Embryonic facial prominence (tissue), 1 donor: ENCODE measurements around the gene NME7.
"Not testable (repeated sequence)": the region's sequence is repeated elsewhere in the genome, so short reads cannot be mapped to it uniquely, and the experiment has no call there.

Experiments
- DNase-seq: peaks from one replicate; pipeline ENCODE4 v3.0.0-alpha.2; 2016; ENCODE audit errors: extremely low spot score

The NME7 gene, protein sequence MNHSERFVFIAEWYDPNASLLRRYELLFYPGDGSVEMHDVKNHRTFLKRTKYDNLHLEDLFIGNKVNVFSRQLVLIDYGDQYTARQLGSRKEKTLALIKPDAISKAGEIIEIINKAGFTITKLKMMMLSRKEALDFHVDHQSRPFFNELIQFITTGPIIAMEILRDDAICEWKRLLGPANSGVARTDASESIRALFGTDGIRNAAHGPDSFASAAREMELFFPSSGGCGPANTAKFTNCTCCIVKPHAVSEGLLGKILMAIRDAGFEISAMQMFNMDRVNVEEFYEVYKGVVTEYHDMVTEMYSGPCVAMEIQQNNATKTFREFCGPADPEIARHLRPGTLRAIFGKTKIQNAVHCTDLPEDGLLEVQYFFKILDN

DNA sequence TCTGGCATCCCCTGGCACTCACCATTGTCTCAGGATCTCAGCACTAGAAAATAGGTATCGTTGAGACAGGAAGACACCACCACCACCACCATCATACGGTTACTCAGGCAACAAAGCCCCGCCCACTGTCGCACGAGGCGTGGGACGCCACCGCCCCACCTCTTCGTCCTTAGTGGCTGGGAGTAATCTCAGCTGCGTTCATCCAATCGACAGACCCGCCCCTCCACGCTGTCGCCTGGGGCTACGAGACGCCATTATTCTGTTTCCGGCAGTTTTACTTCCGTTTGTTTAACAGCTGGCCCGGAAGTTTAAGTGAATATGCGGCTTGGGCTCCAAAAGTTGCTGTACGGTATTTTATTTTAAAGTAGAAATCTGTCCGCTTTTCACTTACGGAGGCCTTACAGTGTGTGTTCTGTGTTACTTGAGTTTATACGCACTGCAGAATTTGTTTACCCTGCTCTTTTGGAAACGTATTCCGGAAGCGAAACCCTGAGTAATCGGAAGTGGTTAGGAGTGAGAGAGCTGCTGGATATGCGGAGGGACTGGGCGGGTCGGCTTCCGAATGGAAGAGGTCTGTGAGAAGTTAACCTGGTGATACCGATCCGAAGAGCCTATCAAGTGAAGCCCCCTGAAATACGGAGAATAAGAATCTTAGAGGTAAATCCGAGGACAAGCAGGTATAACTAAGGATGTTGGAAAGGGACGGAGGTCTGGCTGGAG, at the start of gene NME7, which contains the start of gene BLZF1:
TSS of gene NME7 (minus strand) at position 112 of the 720 bp plus-strand sequence. CDS start at position 25, 87 bp downstream.
TSS of gene BLZF1 (plus strand) at position 510 of the 720 bp plus-strand sequence. CDS start 1,328 bp downstream, outside the sequence.
- peak; percentile 96 for DNase-seq

DNA sequence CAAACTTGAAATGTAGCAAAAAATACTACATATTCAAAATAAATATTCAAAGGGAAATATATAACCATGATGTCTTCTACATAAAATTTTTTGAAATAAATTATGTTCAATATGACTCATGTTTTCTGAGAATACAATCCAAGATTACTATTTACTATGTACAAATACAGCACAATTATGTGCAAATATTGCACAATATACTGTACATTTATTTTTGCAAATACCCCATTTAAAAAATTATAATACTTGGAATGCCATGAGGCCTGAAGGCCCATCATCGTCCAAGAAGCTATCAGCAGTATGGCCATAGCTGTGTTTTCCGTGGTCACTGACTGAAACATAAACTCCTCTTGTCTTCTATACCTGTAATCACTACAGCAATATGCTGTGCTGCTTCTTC, 47.4 kb upstream of the NME7 start:
- no peak for DNase-seq

DNA sequence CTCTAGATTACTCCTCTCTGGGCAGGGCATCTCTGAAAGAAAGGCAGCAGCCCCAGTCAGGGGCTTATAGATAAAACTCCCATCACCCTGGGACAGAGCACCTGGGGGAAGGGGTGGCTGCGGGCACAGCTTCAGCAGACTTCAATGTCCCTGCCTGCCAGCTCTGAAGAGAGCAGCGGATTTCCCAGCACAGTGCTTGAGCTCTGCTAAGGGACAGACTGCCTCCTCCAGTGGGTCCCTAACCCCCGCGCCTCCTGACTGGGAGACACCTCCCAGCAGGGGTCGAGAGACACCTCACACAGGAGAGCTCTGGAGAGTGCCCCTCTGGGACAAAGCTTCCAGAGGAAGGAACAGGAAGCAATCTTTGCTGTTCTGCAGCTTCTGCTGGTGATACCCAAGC, 40.7 kb upstream of the NME7 start:
- DNase-seq, result not testable (repeated sequence)

DNA sequence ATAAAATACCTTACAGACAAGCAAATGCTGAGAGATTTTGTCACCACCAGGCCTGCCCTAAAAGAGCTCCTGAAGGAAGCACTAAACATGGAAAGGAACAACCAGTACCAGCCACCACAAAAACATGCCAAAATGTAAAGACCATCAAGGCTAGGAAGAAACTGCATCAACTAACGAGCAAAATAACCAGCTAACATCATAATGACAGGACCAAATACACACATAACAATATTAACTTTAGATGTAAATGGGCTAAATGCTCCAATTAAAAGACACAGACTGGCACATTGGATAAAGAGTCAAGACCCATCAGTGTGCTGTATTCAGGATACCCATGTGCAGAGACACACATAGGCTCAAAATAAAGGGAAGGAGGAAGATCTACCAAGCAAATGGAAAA, 35.0 kb upstream of the NME7 start:
- DNase-seq, result not testable (repeated sequence)

DNA sequence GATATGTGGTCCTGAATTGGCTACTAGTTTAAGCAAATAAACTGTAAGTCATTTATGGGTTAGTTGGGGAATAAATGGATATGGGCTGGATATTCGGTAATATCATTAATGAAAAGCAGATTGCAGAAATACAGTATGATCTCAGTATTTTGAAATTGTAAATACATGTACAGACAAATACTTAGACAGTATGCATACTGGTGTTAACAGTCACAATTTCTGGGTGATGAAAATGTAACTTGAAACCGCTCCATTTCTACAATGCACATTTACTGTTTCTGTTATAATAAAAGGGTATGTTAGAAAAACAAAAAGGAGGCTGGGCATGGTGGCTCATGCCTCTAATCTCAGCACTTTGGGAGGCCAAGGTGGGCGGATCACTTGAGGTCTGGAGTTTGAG, 28.4 kb upstream of the NME7 start:
- no peak for DNase-seq

DNA sequence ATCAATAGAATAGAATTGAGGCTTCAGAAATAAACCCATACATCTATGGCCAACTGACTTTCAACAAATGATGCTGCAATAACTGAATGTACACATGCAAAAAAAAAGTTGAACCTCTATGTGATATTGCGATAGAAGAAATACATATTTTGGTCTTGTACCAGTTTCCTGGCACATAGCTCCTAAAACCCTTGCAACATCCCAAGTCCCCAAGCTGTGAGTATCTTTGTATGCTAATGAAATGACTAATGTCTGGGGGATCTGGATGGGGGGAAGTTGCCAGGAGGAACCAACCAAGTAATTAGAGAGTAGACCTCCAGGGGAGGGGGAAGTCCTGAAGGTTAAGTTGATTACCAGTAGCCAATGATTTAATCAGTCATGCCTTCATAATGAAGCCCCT, 24.8 kb upstream of the NME7 start:
- no peak for DNase-seq

DNA sequence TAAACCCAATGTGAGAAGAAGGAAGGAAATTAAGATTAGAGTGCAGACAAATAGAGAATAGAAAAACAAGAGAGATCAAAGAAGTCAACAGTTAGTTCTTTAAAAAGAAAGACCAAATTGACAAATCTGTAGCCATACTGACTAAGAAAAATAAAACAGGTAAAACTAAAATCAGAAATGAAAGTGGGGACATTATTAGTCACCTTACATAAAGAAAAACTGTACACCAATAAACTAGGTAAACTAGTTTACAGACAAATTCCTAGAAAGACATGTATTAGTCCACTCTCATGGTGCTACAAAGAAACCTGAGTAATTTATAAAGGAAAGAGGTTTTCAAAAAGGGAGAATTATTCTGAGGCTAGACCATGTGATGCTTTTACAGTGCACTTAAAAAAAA, 22.7 kb upstream of the NME7 start:
- no peak for DNase-seq

DNA sequence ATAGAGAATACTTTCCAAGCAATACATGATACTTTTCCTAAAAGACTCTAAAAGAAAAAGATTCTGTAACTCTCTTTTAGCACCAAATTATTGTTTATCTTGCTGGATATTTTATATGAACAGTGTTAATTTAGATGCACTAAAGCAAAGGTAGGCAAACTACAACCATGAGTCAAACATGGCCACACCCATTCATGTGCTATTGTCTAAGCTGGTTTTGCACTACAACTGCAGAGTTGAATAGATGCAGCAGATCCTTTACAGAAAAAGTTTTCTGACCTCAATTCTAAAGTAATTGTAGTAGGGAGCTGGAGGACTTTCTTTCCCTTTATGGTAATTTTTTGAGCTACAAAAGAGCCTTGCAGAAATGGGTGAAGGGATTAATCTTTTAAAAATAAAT, 19.8 kb upstream of the NME7 start:
- DNase-seq, result no peak

DNA sequence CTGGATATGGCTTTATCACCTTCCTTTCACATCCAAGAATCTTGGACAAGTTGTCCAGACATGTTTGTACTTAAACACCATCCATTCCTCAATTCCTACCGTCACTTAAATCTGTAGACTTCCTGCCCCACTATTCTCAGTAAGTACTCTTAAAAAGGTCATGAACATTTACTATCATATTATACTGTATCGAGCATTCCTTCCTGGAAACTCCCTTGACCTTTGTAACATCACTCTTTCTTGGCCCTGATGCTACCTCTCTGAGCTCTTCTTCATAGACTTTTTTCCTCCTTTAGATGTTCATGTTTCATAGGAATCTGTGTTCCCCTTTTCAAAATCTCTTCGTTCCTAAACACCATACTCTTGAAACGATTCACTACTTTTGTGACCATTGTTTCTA, 15.9 kb upstream of the NME7 start:
- DNase-seq, result no peak

DNA sequence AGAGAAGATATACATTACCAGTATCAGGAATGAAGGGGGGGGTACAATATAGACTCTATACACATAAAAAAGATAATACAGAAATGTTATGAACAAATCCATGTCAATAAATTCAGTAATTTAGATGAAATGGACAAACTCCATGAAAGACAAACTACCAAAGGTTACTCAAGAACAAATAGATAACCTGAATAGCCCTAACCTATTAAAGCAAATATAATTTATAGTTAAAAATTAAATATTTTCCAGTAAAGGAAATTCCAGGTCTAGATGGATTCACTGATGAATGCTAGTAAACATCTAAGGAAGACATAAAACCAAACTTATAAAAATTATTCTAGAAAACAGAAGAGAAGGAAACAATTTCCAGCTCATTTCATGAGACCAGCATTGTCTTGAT, 13.6 kb upstream of the NME7 start:
- no peak for DNase-seq

DNA sequence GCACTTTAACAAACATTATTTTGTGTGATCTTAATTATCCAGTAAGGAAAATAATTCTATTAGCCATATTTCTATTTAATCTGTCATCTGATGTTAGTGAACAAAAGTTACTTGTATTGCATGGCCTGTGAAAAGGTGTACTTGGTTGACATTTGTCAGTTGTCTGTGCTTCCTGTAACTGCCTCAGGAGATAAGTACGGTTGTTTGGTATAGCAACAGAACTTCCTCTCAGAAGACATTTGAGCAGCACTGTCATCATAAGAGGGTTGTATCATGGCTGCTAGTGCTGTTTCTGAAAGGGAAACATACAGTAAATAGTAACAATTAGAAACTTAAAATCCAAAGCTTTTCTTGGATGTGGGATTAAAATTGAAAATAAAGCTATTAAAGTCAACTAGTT, 3.8 kb upstream of the NME7 start:
- DNase-seq, result no peak

DNA sequence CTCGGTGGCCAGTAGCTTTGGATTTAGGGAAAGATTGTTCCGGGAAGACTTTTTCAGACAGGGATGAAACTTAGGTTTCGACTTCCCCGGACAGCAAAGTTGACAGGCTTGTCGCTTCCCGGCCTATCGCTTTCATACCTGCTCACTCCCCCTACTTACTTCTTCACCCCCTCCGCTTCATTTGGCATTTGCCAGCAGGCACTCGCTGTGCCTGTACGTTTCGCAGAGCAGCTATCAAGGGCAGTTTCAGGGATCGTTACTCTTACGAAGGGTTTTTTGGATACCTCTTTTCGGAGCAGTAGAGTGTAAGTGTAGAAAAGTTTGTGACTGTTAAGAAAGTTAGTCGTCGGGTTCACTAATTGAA, 791 bp upstream of the NME7 start:
- no peak for DNase-seq

DNA sequence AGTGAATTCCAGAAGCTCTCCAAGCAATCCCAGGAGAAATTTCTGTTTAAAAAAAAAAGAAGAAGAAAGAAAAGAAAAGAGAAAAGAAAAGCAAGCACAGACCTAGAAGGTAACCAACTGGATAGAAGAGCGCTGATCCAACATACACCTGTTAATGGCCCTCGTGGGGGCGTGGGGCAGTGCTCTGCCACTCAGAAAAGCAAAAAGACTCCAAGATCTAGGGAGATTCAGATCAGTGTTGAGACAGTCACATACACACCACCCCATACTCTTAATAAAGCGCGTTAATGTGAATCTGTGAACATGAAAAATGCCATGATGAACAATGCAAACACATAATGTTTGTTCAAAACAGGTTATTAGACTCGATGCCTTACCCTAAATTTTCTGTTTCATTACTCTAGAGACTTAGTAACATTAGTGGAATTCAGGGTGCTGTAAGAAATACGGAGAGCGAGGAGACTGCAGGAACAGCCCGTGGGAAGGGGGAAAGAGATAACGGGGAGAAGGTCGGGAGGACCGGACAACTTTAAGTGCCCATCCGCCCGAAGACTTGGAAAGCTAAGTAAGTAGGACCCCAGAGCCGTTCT, 406 bp downstream of the NME7 start:
- DNase-seq, result no peak

DNA sequence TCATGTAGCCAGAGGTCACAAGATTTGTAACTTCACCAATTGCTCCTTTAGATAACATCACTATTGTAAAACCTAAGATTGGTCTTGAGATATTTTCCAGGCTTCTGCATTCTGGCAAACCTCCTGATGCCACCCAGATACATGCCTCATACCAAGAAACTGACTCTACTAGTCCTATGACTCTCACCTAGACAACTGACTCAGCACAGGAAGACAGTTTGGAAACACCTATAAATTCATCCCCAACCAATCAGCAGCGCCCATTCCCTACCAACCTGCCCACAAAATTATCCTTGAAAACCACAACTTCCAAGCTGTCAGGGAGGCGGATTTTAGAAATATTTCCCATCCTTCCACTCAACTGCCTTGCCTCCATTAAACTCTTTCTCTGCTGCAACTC, 2.6 kb downstream of the NME7 start:
- DNase-seq, result no peak

DNA sequence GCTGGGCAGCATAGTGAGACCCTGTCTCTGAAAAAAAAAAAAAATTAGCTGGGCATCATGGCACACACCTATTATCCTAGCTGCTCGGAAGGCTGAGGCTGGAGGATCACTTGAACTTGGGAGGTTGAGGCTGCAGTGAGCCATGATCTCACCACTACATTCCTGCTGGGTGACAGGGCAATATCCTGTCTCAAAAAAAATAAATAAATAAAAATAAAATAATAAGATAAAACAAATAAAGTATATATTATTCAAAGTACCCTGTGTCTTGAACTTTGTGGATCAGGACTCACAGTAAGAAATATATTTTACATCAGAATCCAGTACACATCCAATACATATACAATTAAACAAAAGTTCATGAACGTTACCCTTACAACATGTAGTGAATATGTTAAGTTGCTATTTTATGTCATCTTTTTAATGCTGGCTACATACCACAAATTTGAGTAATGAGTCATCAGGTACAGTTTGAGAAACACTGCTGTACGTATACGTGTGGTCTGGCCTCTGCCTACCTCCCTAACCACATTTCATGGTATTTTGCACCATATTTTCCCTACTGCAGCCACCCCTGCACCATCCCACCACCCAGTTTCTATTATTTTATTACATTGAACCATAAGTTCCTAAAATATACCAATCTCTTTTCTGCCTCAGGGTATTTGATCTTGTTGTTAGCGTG, 4.4 kb downstream of the NME7 start:
- DNase-seq, result no peak

DNA sequence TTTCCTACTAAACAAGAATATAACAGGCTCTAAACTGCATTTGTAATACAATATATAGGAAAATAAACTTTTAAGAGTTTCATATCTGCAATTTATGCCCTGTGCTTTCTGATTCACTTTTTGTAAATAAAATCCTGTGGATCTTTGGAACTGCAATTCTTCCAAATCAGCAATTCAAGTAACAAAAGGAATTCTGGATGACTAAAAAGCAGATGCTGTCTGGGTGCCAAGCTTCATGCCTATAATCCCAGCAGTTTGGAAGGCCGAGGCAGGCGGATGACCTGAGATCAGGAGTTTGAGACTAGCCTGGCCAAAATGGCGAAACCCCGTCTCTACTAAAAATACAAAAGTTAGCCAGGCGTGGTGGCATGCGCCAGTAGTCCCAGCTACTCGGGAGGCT, 6.3 kb downstream of the NME7 start:
- no peak for DNase-seq

DNA sequence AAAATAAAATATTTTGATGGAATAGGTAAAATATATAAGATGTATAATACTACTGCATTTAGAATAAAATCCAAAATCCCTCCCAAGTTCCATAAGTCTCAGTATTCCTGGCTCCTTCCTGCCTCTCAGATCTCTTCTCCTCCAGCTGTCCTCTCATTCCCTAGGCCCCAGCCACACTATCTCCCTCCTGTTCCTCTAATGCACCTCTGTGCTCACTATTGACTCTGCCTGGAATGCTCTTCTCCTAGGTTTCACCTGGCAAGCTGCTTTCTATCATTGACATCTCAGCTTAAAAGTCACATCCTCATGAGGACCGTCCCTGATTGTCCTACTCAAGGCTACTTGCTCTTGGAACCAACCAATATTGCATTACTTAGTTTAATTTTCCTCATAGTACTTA, 7.2 kb downstream of the NME7 start:
- no peak for DNase-seq

DNA sequence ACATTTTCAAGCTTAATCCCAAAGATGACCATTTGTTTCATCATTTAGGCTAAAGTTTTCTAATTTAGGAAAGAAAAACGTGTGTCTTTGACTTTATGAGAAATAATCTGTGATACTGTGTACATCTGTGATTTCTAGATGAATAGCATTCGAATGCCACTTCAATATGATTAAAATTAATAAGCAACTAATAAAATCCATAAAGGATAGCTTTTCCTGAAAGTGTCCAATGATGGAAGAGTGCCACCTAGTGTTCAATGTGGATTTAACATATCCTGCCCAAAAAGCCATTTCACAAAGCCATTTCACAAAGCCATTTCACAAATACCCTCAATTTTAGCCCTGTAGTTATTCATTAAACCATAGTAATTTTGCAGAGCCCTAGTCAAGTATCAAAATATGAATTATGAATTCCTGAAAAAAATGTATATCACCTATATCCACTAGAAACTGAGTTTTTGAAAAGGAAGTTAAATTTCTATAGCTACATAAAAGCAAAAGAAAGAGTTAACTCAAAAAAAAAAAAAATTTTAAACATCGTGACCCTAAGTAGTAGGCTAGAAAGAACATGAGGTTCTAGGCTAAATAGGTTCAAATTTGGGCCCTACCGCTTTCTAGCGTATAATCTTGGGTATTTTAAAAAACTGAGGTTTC, 19.1 kb downstream of the NME7 start:
- no peak for DNase-seq

DNA sequence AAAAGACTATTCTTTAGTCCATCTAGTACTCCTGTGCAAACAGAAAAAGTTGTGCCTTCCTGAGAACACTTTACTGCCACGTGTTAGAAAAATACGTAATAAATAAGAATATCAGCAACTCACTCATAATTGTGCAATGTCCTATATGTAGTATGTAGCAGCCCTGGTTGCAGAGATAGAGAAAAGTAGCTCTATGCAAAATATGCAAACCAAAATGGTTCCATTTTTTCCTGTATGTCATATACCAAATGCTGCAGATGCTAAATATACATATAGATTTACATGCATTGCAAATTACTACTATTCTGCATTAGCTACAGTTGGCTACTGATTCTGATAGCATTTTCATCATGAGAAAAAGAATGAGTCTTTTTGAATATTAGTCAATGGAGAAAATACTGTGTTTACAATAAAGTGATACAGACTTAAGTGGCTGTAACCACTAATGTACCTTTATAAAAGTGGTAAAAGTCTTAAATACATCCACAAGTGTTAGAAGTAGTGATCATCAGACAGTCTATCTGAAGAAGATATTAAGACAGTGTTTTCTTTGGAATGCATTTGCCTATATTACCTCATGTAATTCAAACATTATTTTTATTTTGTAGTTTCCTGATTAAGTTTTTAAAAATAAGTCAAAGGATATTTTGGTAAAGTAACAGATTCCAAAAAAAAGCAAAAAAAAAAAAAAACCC, 19.8 kb downstream of the NME7 start:
- no peak for DNase-seq

DNA sequence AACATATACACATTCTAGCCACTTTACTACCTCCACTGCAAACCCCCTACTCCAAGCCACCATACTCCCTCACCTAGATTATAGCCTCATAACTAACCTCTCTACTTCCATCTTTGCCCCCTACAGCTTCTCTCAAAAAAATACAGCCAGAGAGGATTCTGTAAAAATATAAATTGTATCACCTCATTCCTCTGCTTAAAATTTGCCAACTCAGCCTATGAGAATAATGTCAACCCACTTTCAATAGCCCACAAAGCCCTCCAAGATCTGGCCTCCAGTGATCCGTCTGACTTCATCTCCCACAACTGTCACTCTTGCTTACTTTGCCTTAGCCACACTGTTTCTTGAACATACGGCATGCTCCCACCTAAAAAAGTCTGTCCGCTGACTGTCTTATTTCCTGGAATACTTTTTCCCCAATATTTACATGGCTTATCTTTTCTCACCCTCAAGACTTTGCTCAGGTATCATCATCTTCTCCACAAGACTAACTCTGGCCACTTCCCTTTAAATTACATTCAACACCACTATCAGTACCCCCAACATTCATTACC, 21.5 kb downstream of the NME7 start:
- DNase-seq, result no peak

DNA sequence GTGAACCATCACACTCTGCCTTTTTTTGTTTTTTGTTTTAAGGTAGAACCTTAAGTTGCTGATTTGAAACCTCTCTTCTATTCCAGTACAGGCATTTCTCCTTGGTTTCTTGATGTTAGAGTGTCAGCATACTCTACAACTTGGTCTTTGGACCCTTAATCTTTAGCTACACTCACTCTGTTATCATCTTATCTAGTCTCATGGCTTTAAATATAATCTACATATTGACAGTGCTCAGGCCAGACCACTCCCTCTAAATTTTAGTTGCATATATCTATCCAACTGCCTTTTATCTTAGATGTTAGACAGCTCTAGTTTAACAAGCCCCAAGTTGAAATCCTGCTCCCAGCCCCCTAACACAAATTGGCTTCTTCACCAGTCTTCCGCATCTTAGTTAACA, 22.1 kb downstream of the NME7 start:
- DNase-seq, result no peak
